Thoracic aorta endothelial cell (primary cell): ENCODE data around the gene KIR2DL3. TPM values are rescaled to one million over a fixed set of nuclear protein-coding genes. Genes with fewer than 3 reads are reported as not detected.

ENCODE experiments used
- small RNA-seq: library from RNA; depleted of rRNA; stranded (forward); fragments of <200 nt; gene quantifications from one replicate; pipeline ENCODE3, GENCODE V24; 2012
- total RNA-seq: library from RNA; depleted of rRNA; stranded (reverse); fragments of >200 nt; gene quantifications from 2 replicates; pipeline ENCODE4 v1.2.3, GENCODE V29; 2012

Gene KIR2DL3
- not detected in 2 replicates for total RNA-seq

DNA sequence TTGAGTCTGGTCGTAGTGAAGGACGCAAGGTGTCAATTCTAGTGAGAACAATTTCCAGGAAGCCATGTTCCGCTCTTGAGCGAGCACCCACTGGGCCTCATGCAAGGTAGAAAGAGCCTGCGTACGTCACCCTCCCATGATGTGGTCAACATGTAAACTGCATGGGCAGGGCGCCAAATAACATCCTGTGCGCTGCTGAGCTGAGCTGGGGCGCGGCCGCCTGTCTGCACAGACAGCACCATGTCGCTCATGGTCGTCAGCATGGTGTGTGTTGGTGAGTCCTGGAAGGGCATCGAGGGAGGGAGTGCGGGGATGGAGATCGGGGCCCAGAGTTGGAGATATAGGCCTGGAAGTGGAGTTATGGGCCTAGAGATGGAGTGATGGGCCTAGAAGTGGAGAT lies at the start of gene KIR2DL3:
Gene KIR2DL3, plus strand, starts transcription at position 208 of the 400 bp plus-strand sequence. Its CDS starts 33 bp downstream, at position 241.

DNA sequence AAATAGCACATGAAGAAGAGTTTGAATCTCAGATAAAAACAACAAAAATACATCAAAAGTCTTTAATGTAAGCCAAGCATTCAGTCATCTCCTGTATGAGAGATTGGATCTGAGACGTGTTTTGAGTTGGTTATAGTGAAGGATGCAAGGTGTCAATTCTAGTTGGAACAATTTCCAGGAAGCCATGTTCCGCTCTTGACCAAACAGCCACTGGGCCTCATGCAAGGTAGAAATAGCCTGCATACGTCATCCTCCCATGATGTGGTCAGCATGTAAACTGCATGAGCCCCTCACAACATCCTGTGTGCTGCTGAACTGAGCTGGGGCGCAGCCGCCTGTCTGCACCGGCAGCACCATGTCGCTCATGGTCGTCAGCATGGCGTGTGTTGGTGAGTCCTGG lies 14.2 kb upstream of the KIR2DL3 start, which contains the start of gene KIR3DL3:
Gene KIR3DL3, plus strand, starts transcription at position 301 of the 400 bp plus-strand sequence. Its CDS starts 55 bp downstream, at position 356.

DNA sequence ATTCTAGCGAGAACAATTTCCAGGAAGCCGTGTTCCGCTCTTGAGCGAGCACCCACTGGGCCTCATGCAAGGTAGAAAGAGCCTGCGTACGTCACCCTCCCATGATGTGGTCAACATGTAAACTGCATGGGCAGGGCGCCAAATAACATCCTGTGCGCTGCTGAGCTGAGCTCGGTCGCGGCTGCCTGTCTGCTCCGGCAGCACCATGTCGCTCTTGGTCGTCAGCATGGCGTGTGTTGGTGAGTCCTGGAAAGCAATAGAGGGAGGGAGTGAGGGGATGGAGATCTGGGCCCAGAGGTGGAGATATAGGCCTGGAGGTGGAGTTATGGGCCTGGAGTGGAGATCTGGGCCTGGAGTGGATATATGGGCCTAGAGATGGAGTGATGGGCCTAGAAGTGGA lies 31.3 kb downstream of the KIR2DL3 start, which contains the start of gene KIR2DL1:
Gene KIR2DL1, plus strand, starts transcription at position 148 of the 400 bp plus-strand sequence. Its CDS starts 58 bp downstream, at position 206.

Small RNAs within 50 kb of the gene (small RNA-seq; reads per million reads assigned to genes)
- gene AC245128.2 = not detected
- not detected for gene KIR3DP1

Other genes starting within 250 kb of the KIR2DL3 start
- gene LAIR2, start 235.7 kb upstream of the KIR2DL3 start, total RNA-seq = not detected in 2 replicates
- not detected in 2 replicates for gene LILRA2, start 164.7 kb upstream of the KIR2DL3 start, total RNA-seq
- not detected in 2 replicates for gene LILRA1, start 144.9 kb upstream of the KIR2DL3 start, total RNA-seq
- gene LILRB1, start 108.0 kb upstream of the KIR2DL3 start, total RNA-seq = not detected in 2 replicates
- not detected in 2 replicates for gene LILRB4, start 75.5 kb upstream of the KIR2DL3 start, total RNA-seq
- gene KIR3DL3, start 14.1 kb upstream of the KIR2DL3 start, total RNA-seq = not detected in 2 replicates
- gene KIR2DL1, start 31.3 kb downstream of the KIR2DL3 start, total RNA-seq = not detected in 2 replicates
- gene KIR2DL4, start 65.1 kb downstream of the KIR2DL3 start, total RNA-seq = not detected in 2 replicates
- not detected in 2 replicates for gene KIR3DL1, start 78.0 kb downstream of the KIR2DL3 start, total RNA-seq
- gene KIR2DS4, start 94.2 kb downstream of the KIR2DL3 start, total RNA-seq = not detected in 2 replicates
- gene KIR3DL2, start 111.9 kb downstream of the KIR2DL3 start, total RNA-seq = not detected in 2 replicates
- gene FCAR, start 135.7 kb downstream of the KIR2DL3 start, total RNA-seq = not detected in 2 replicates
- gene NCR1, start 167.6 kb downstream of the KIR2DL3 start, total RNA-seq = not detected in 2 replicates
- gene NLRP7, start 209.0 kb downstream of the KIR2DL3 start, total RNA-seq = under 0.01 TPM in 1 of 2 replicates, not detected in the other
- gene NLRP2, start 227.9 kb downstream of the KIR2DL3 start, total RNA-seq = 0.66 and 0.93 TPM in 2 replicates